Heart left ventricle (tissue), 13 donors: Measurements from ENCODE around the gene CBX8.

Experiments used
- CTCF ChIP-seq, 12 donors: fragments of 200-600 bp; sonication (generic) in 4 of 12; IDR thresholded peaks; one replicate each; pipeline versions ENCODE4 v1.5.0 to v1.8.0; 2018 to 2022; ENCODE audit warnings: antibody characterized with exemption in 12 of 12, mild to moderate bottlenecking in 5 of 12
- POLR2A ChIP-seq, 2 donors: fragments of 450-650 bp; IDR thresholded peaks; one replicate each; pipeline ENCODE4 v1.6.1; 2017; ENCODE audit warnings: antibody characterized with exemption in 2 of 2, mild to moderate bottlenecking in 2 of 2, moderate library complexity in 2 of 2
- donor health status: ischemic (EF 13 %, LVEDD 7.1; RV severe dilation, severe dysfunction).
- donor health status: DM: no; HTN: yes; CAD: no.
- donor health status: DM: no; HTN: no; CAD: no.
- donor health status: ischemic (EF 25% LVEDD 6.9; RV normal size, moderate dysfunction).
- donor health status: ischemic (EF 25% LVEDD 5.7; RV mildly dilated, moderate dysfunction).
- donor health status: ischemic (EF 35%, LVEDD 5.7; RV mildly dilated, moderate dysfunction).
- donor health status: nonischemic (EF 11% LVEDD 7.7; RV severe dilation, severe dysfunction).
- donor health status: DM: yes; HTN: yes; CAD: no.
- donor health status: PGD.
- donor health status: ischemic (EF 29% LVEDD 5.4; RV normal size, mild dysfunction).
- donor health status: nonischemic (EF 23%, LVEDD 6.1; RV moderate dilation, normal function).

DNA sequence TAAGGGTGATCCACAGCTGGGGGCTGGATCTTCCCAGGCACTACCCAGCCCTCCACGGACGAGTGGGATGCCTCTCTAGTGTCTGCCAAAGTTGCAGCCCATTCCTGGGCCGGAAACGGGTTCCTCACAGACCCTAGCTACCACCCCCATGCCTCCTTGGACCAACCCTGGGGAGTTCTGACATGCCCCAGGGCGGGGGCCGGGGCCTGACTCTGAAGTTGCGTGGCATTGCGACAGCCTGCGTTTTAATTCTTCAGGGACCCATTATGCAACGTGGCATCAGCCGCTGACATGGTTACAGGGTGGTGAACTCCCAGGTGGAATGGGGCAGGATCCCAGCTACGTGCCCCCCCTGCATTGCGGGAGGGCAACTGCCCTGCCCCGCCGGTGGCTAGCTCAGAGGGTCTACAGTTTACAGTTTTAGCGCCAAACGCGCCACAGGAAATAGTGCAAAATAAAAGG lies 39.7 kb upstream of the CBX8 start:
- TF ChIP-seq CTCF (IDR thresholded peaks at IDR 0.05): no peak
- no peak for TF ChIP-seq POLR2A (IDR thresholded peaks at IDR 0.05)
